HL-60 (cell line): ENCODE results near the gene TCP1.
A peak's percentile ranks its signal among the peaks of the same experiment; 100 is the strongest.

Source experiments
- DNase-seq, 2 experiments: peaks; one replicate each; pipeline ENCODE4 v3.0.0-alpha.2; 2010 to 2020; ENCODE audit warnings: low read depth in 1 of 2, low spot score in 1 of 2
- H3K27ac ChIP-seq: fragments of 250-450 bp; sonication (Bioruptor Pico); replicated peaks from 2 replicates; pipeline ENCODE4 v1.5.1; 2020; ENCODE audit warnings: mild to moderate bottlenecking, moderate library complexity
- H3K27me3 ChIP-seq: fragments of 250-450 bp; sonication (Bioruptor Pico); 2 replicates; pipeline ENCODE4 v1.5.1; 2021; ENCODE audit warnings: mild to moderate bottlenecking, moderate library complexity; ENCODE audit not compliant: insufficient read depth, poor library complexity, severe bottlenecking
- H3K4me3 ChIP-seq: replicated peaks from 2 replicates; pipeline ENCODE4 v1.5.1; 2011; ENCODE audit warnings: mild to moderate bottlenecking, control low read depth, low read length; ENCODE audit not compliant: insufficient read depth
- GABPA ChIP-seq: IDR thresholded peaks from 2 replicates; pipeline ENCODE4 v1.6.1; 2012; ENCODE audit warnings: low read depth
- POLR2AphosphoS5 ChIP-seq: IDR thresholded peaks from 2 replicates; pipeline ENCODE4 v1.6.1; 2012; ENCODE audit warnings: low read depth
- SPI1 ChIP-seq: IDR thresholded peaks from 2 replicates; pipeline ENCODE4 v1.6.1; 2012; ENCODE audit warnings: low read depth, mild to moderate bottlenecking, borderline replicate concordance
- TF ChIP-seq, protein P1 (sequence below): IDR thresholded peaks from one replicate; pipeline ENCODE4 v1.5.1; 2011; ENCODE audit warnings: low read length, control low read depth, inconsistent platforms; ENCODE audit not compliant: insufficient read depth
- TF ChIP-seq, protein P2 (sequence below): IDR thresholded peaks from 2 replicates; pipeline ENCODE4 v1.6.1; 2012; ENCODE audit warnings: low read depth; ENCODE audit not compliant: insufficient replicate concordance

The TCP1 gene

DNA sequence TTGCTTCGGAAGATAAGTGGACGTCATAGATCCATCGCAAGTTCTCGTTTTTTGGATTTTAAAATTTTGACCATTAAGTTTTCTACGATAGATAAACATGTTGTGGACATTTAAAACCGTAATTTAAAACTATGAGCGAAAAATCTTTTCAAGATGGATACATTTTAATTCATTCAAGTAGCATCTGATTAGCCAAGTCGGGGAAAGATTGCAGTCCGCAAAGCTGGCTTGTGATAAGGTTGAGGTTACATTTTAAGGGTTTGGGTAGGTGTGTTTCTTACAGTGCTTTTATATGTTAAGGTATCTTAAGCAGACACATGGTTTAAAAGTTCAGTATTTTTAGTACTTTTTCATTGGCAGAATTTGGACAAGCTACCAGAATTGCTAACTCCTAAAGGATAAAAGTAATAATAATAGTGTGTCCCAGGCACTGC lies 60.9 kb downstream of the TCP1 start:
- Histone ChIP-seq H3K27me3 (no peaks in the 10 kb centered on the region), H3K27ac (peak overlapping the region; percentile 92), H3K4me3 (peak overlapping the region; percentile 77)
- DNase-seq: no peak
- TF ChIP-seq POLR2AphosphoS5 (no peak), GABPA (no peak), SPI1 (no peak)
- TF ChIP-seq, protein P1, sequence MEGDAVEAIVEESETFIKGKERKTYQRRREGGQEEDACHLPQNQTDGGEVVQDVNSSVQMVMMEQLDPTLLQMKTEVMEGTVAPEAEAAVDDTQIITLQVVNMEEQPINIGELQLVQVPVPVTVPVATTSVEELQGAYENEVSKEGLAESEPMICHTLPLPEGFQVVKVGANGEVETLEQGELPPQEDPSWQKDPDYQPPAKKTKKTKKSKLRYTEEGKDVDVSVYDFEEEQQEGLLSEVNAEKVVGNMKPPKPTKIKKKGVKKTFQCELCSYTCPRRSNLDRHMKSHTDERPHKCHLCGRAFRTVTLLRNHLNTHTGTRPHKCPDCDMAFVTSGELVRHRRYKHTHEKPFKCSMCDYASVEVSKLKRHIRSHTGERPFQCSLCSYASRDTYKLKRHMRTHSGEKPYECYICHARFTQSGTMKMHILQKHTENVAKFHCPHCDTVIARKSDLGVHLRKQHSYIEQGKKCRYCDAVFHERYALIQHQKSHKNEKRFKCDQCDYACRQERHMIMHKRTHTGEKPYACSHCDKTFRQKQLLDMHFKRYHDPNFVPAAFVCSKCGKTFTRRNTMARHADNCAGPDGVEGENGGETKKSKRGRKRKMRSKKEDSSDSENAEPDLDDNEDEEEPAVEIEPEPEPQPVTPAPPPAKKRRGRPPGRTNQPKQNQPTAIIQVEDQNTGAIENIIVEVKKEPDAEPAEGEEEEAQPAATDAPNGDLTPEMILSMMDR: no peak
- TF ChIP-seq, protein P2, sequence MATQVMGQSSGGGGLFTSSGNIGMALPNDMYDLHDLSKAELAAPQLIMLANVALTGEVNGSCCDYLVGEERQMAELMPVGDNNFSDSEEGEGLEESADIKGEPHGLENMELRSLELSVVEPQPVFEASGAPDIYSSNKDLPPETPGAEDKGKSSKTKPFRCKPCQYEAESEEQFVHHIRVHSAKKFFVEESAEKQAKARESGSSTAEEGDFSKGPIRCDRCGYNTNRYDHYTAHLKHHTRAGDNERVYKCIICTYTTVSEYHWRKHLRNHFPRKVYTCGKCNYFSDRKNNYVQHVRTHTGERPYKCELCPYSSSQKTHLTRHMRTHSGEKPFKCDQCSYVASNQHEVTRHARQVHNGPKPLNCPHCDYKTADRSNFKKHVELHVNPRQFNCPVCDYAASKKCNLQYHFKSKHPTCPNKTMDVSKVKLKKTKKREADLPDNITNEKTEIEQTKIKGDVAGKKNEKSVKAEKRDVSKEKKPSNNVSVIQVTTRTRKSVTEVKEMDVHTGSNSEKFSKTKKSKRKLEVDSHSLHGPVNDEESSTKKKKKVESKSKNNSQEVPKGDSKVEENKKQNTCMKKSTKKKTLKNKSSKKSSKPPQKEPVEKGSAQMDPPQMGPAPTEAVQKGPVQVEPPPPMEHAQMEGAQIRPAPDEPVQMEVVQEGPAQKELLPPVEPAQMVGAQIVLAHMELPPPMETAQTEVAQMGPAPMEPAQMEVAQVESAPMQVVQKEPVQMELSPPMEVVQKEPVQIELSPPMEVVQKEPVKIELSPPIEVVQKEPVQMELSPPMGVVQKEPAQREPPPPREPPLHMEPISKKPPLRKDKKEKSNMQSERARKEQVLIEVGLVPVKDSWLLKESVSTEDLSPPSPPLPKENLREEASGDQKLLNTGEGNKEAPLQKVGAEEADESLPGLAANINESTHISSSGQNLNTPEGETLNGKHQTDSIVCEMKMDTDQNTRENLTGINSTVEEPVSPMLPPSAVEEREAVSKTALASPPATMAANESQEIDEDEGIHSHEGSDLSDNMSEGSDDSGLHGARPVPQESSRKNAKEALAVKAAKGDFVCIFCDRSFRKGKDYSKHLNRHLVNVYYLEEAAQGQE: no peak
